NCI-H2081 treated with DMSO at 0.1 percent for 48 hours (cell line): ENCODE measurements around the gene GOLGA1.
"Not testable (repeated sequence)": the region's sequence is repeated elsewhere in the genome, so short reads cannot be mapped to it uniquely, and the experiment has no call there.

ENCODE experiments used
- DNase-seq: peaks from one replicate; lab custom pipeline; 2025; lab: John Stamatoyannopoulos, UW

The GOLGA1 gene

GRCh38 chr9:124838132-124838531 is 102.8 kb downstream of the GOLGA1 start:
- DNase-seq = not testable (repeated sequence)

- no peak for DNase-seq
These were observed 105.8 kb downstream of the GOLGA1 start for GRCh38 chr9:124835026-124835557.

GRCh38 chr9:124834591-124834990 is 106.3 kb downstream of the GOLGA1 start:
- DNase-seq = no peak

- DNase-seq = no peak
These were observed 109.1 kb downstream of the GOLGA1 start for GRCh38 chr9:124831642-124832364.

- DNase-seq = no peak
These were observed 110.3 kb downstream of the GOLGA1 start for GRCh38 chr9:124830593-124830992.

- DNase-seq = no peak
These were observed 111.6 kb downstream of the GOLGA1 start for GRCh38 chr9:124829334-124829669.

- no peak for DNase-seq
These were observed 112.2 kb downstream of the GOLGA1 start for GRCh38 chr9:124828489-124829333.
